Measurements from ENCODE around the gene KAT2B.

KAT2B gene

GRCh38 chr3:20047341-20047779 lies 7.1 kb downstream of the KAT2B start:
- H3K4me3 ChIP-seq (ENCODE audit: low read length) = no peak overlapping the region
- no peaks in the 10 kb centered on the region for H3K27me3 ChIP-seq (ENCODE audit: insufficient read depth, low read length)

GRCh38 chr3:20047976-20048883 lies 8.0 kb downstream of the KAT2B start:
- no peak overlapping the region for H2AFZ ChIP-seq (ENCODE audit: low read depth, low read length)
- peaks cover 7% of the 10 kb centered on the region for H3K4me1 ChIP-seq (ENCODE audit: insufficient read depth, low read length)
- H3K9me3 ChIP-seq (ENCODE audit: low read length) = no peaks in the 10 kb centered on the region
- H3K36me3 ChIP-seq (ENCODE audit: insufficient read depth, low read length) = no peaks in the 10 kb centered on the region
- no peaks in the 10 kb centered on the region for H3K27me3 ChIP-seq (ENCODE audit: insufficient read depth, low read length)
- H3K4me3 ChIP-seq (ENCODE audit: low read length) = no peak overlapping the region

More at GRCh38 chr3:20047341-20047779, 7.1 kb downstream of the KAT2B start:
- Histone ChIP-seq H3K36me3 (ENCODE audit: insufficient read depth, low read length) (no peaks in the 10 kb centered on the region), H3K4me1 (ENCODE audit: insufficient read depth, low read length) (peaks cover 8% of the 10 kb centered on the region), H3K9me3 (ENCODE audit: low read length) (no peaks in the 10 kb centered on the region), H2AFZ (ENCODE audit: low read depth, low read length) (no peak overlapping the region)

GRCh38 chr3:20051123-20051806 lies 11.0 kb downstream of the KAT2B start:
- no peak overlapping the region for H2AFZ ChIP-seq (ENCODE audit: low read depth, low read length)
- peaks cover 7% of the 10 kb centered on the region for H3K4me1 ChIP-seq (ENCODE audit: insufficient read depth, low read length)
- H3K4me3 ChIP-seq (ENCODE audit: low read length) = no peak overlapping the region
- H3K9me3 ChIP-seq (ENCODE audit: low read length) = no peaks in the 10 kb centered on the region
- no peaks in the 10 kb centered on the region for H3K36me3 ChIP-seq (ENCODE audit: insufficient read depth, low read length)
- H3K27me3 ChIP-seq (ENCODE audit: insufficient read depth, low read length) = no peaks in the 10 kb centered on the region

- Histone ChIP-seq H3K27me3 (ENCODE audit: insufficient read depth, low read length) (no peaks in the 10 kb centered on the region), H3K4me3 (ENCODE audit: low read length) (no peak overlapping the region), H2AFZ (ENCODE audit: low read depth, low read length) (no peak overlapping the region), H3K36me3 (ENCODE audit: insufficient read depth, low read length) (no peaks in the 10 kb centered on the region), H3K9me3 (ENCODE audit: low read length) (no peaks in the 10 kb centered on the region), H3K4me1 (ENCODE audit: insufficient read depth, low read length) (peaks cover 11% of the 10 kb centered on the region)
These were observed 12.6 kb downstream of the KAT2B start for GRCh38 chr3:20052851-20053250.

GRCh38 chr3:20054549-20054987 lies 14.3 kb downstream of the KAT2B start:
- no peak overlapping the region for H2AFZ ChIP-seq (ENCODE audit: low read depth, low read length)
- no peaks in the 10 kb centered on the region for H3K36me3 ChIP-seq (ENCODE audit: insufficient read depth, low read length)
- H3K27me3 ChIP-seq (ENCODE audit: insufficient read depth, low read length) = no peaks in the 10 kb centered on the region
- peaks cover 8% of the 10 kb centered on the region for H3K4me1 ChIP-seq (ENCODE audit: insufficient read depth, low read length)
- no peaks in the 10 kb centered on the region for H3K9me3 ChIP-seq (ENCODE audit: low read length)
- no peak overlapping the region for H3K4me3 ChIP-seq (ENCODE audit: low read length)

GRCh38 chr3:20055020-20055775 lies 15.0 kb downstream of the KAT2B start:
- Histone ChIP-seq H3K9me3 (ENCODE audit: low read length) (no peaks in the 10 kb centered on the region), H3K4me1 (ENCODE audit: insufficient read depth, low read length) (peaks cover 8% of the 10 kb centered on the region), H3K4me3 (ENCODE audit: low read length) (no peak overlapping the region), H3K27me3 (ENCODE audit: insufficient read depth, low read length) (no peaks in the 10 kb centered on the region), H2AFZ (ENCODE audit: low read depth, low read length) (no peak overlapping the region), H3K36me3 (ENCODE audit: insufficient read depth, low read length) (no peaks in the 10 kb centered on the region)

GRCh38 chr3:20055842-20056241 lies 15.6 kb downstream of the KAT2B start:
- no peaks in the 10 kb centered on the region for H3K9me3 ChIP-seq (ENCODE audit: low read length)
- H3K36me3 ChIP-seq (ENCODE audit: insufficient read depth, low read length) = no peaks in the 10 kb centered on the region
- peaks cover 8% of the 10 kb centered on the region for H3K4me1 ChIP-seq (ENCODE audit: insufficient read depth, low read length)
- no peak overlapping the region for H2AFZ ChIP-seq (ENCODE audit: low read depth, low read length)
- H3K27me3 ChIP-seq (ENCODE audit: insufficient read depth, low read length) = no peaks in the 10 kb centered on the region
- H3K4me3 ChIP-seq (ENCODE audit: low read length) = no peak overlapping the region

GRCh38 chr3:20056725-20057611 lies 16.7 kb downstream of the KAT2B start:
- no peaks in the 10 kb centered on the region for H3K36me3 ChIP-seq (ENCODE audit: insufficient read depth, low read length)
- H3K4me1 ChIP-seq (ENCODE audit: insufficient read depth, low read length) = peaks cover 8% of the 10 kb centered on the region
- no peaks in the 10 kb centered on the region for H3K27me3 ChIP-seq (ENCODE audit: insufficient read depth, low read length)
- H3K9me3 ChIP-seq (ENCODE audit: low read length) = no peaks in the 10 kb centered on the region
- H2AFZ ChIP-seq (ENCODE audit: low read depth, low read length) = no peak overlapping the region
- no peak overlapping the region for H3K4me3 ChIP-seq (ENCODE audit: low read length)

- no peaks in the 10 kb centered on the region for H3K27me3 ChIP-seq (ENCODE audit: insufficient read depth, low read length)
- H2AFZ ChIP-seq (ENCODE audit: low read depth, low read length) = no peak overlapping the region
- H3K9me3 ChIP-seq (ENCODE audit: low read length) = no peaks in the 10 kb centered on the region
- H3K4me1 ChIP-seq (ENCODE audit: insufficient read depth, low read length) = peaks cover 8% of the 10 kb centered on the region
- H3K4me3 ChIP-seq (ENCODE audit: low read length) = no peak overlapping the region
- H3K36me3 ChIP-seq (ENCODE audit: insufficient read depth, low read length) = no peaks in the 10 kb centered on the region
These were observed 17.4 kb downstream of the KAT2B start for GRCh38 chr3:20057612-20058180.

GRCh38 chr3:20059929-20060328 lies 19.7 kb downstream of the KAT2B start:
- H3K27me3 ChIP-seq (ENCODE audit: insufficient read depth, low read length) = no peaks in the 10 kb centered on the region
- H3K4me1 ChIP-seq (ENCODE audit: insufficient read depth, low read length) = peaks cover 8% of the 10 kb centered on the region
- H2AFZ ChIP-seq (ENCODE audit: low read depth, low read length) = no peak overlapping the region
- H3K4me3 ChIP-seq (ENCODE audit: low read length) = no peak overlapping the region
- no peaks in the 10 kb centered on the region for H3K9me3 ChIP-seq (ENCODE audit: low read length)
- no peaks in the 10 kb centered on the region for H3K36me3 ChIP-seq (ENCODE audit: insufficient read depth, low read length)

GRCh38 chr3:20060974-20061685 lies 20.9 kb downstream of the KAT2B start:
- no peaks in the 10 kb centered on the region for H3K36me3 ChIP-seq (ENCODE audit: insufficient read depth, low read length)
- H3K4me3 ChIP-seq (ENCODE audit: low read length) = no peak overlapping the region
- no peaks in the 10 kb centered on the region for H3K27me3 ChIP-seq (ENCODE audit: insufficient read depth, low read length)
- no peak overlapping the region for H2AFZ ChIP-seq (ENCODE audit: low read depth, low read length)
- no peaks in the 10 kb centered on the region for H3K9me3 ChIP-seq (ENCODE audit: low read length)
- H3K4me1 ChIP-seq (ENCODE audit: insufficient read depth, low read length) = peaks cover 12% of the 10 kb centered on the region

Measured in neuron (in vitro differentiated cells).